ENCODE data around the gene CEACAM19. TPM values are rescaled to one million over a fixed set of nuclear protein-coding genes. Genes with fewer than 3 reads are reported as not detected.

The CEACAM19 gene
- total RNA-seq, 2 experiments from 2014 or later = 0.63 to 1.3 TPM

GRCh38 chr19:44645407-44646048, 25.8 kb upstream of the CEACAM19 start:
- Mint-ChIP-seq H3K4me1 (ENCODE audit: low read depth) (peaks cover 6% of the 10 kb centered on the region), H3K4me3 (peak overlapping the region; percentile 31), H3K27ac (no peak overlapping the region), H3K9me3 (no peaks in the 10 kb centered on the region), H3K36me3 (ENCODE audit: low read depth) (no peaks in the 10 kb centered on the region), H3K27me3 (peaks cover 20% of the 10 kb centered on the region)
- ChIA-PET CTCF (no interaction called here), POLR2A (interaction anchor here (1.5 kb wide), 1 partner anchor 9 kb away, joined by 3 read pairs; no protein-coding TSS in a partner anchor)
- ATAC-seq (no peak), DNase-seq (no peak)
- no peak for TF ChIP-seq CTCF (IDR thresholded peaks at IDR 0.05)
- intact Hi-C loops (cut with micrococcal nuclease) = no loop called here

GRCh38 chr19:44646049-44646416, 25.2 kb upstream of the CEACAM19 start:
- TF ChIP-seq CTCF (IDR thresholded peaks at IDR 0.05) = no peak
- Mint-ChIP-seq H3K4me1 (ENCODE audit: low read depth) (peaks cover 6% of the 10 kb centered on the region), H3K27me3 (peaks cover 19% of the 10 kb centered on the region), H3K36me3 (ENCODE audit: low read depth) (no peaks in the 10 kb centered on the region), H3K9me3 (no peaks in the 10 kb centered on the region), H3K27ac (no peak overlapping the region), H3K4me3 (no peak overlapping the region)
- intact Hi-C loops (cut with micrococcal nuclease) = no loop called here
- ATAC-seq (no peak), DNase-seq (no peak)
- CTCF ChIA-PET = no interaction called here
- POLR2A ChIA-PET = interaction anchor here (1.5 kb wide), 1 partner anchor 9 kb away, joined by 3 read pairs; no protein-coding TSS in a partner anchor

- POLR2A ChIA-PET = interaction anchor here (1.5 kb wide), 1 partner anchor 7 kb away, joined by 3 read pairs; no protein-coding TSS in a partner anchor
Measured at GRCh38 chr19:44647144-44647543, 24.1 kb upstream of the CEACAM19 start.

GRCh38 chr19:44648631-44649251, 22.5 kb upstream of the CEACAM19 start:
- POLR2A ChIA-PET = no interaction called here
- Mint-ChIP-seq H3K27ac (no peak overlapping the region), H3K4me3 (no peak overlapping the region), H3K36me3 (ENCODE audit: low read depth) (peaks cover 4% of the 10 kb centered on the region), H3K9me3 (no peaks in the 10 kb centered on the region), H3K4me1 (ENCODE audit: low read depth) (peaks cover 2% of the 10 kb centered on the region), H3K27me3 (peaks cover 8% of the 10 kb centered on the region)
- CTCF ChIA-PET = interaction anchor here (1.3 to 1.9 kb wide), 3 partner anchors 8 to 136 kb away, joined by 4 to 7 read pairs (median 5); no protein-coding TSS in a partner anchor
- ATAC-seq = no peak
- DNase-seq = no peak
- intact Hi-C loops (cut with micrococcal nuclease) = no loop called here
- no peak for TF ChIP-seq CTCF (IDR thresholded peaks at IDR 0.05)

More at GRCh38 chr19:44647144-44647543, 24.1 kb upstream of the CEACAM19 start:
- no peak for ATAC-seq
- peaks cover 3% of the 10 kb centered on the region for H3K36me3 Mint-ChIP-seq (ENCODE audit: low read depth)
- H3K27me3 Mint-ChIP-seq = peaks cover 12% of the 10 kb centered on the region
- H3K4me1 Mint-ChIP-seq (ENCODE audit: low read depth) = peaks cover 6% of the 10 kb centered on the region
- no peak overlapping the region for H3K4me3 Mint-ChIP-seq
- no peak for DNase-seq
- no peak for TF ChIP-seq CTCF (IDR thresholded peaks at IDR 0.05)
- H3K27ac Mint-ChIP-seq = no peak overlapping the region
- intact Hi-C loops (cut with micrococcal nuclease) = no loop called here
- no peaks in the 10 kb centered on the region for H3K9me3 Mint-ChIP-seq
- CTCF ChIA-PET = no interaction called here

GRCh38 chr19:44649578-44650145, 21.6 kb upstream of the CEACAM19 start:
- no peaks in the 10 kb centered on the region for H3K9me3 Mint-ChIP-seq
- H3K36me3 Mint-ChIP-seq (ENCODE audit: low read depth) = peaks cover 7% of the 10 kb centered on the region
- H3K4me1 Mint-ChIP-seq (ENCODE audit: low read depth) = peaks cover 5% of the 10 kb centered on the region
- ChIA-PET CTCF (interaction anchor here (1.9 kb wide), 1 partner anchor 79 kb away, joined by 7 read pairs; no protein-coding TSS in a partner anchor), POLR2A (no interaction called here)
- DNase-seq = no peak
- H3K27me3 Mint-ChIP-seq = peaks cover 8% of the 10 kb centered on the region
- no peak for ATAC-seq
- no peak overlapping the region for H3K4me3 Mint-ChIP-seq
- no peak overlapping the region for H3K27ac Mint-ChIP-seq
- intact Hi-C loops (cut with micrococcal nuclease) = no loop called here
- no peak for TF ChIP-seq CTCF (IDR thresholded peaks at IDR 0.05)
